Medulla oblongata (tissue), 1 donor: ENCODE measurements around the gene ZNF3.

Experiments
- DNase-seq: peaks from one replicate; pipeline ENCODE4 v3.0.0-alpha.2; 2015; ENCODE audit errors: extremely low spot score

The ZNF3 gene

GRCh38 chr7:100088621-100089457, 7.3 kb upstream of the ZNF3 start, which contains the start of gene COPS6:
Gene COPS6, plus strand, starts transcription at chr7:100088969. Its CDS starts 22 bp downstream, at chr7:100088991.
- DNase-seq, result peak; percentile 69

GRCh38 chr7:100088095-100088620, 6.6 kb upstream of the ZNF3 start:
- DNase-seq, result no peak

GRCh38 chr7:100087055-100087750, 5.7 kb upstream of the ZNF3 start:
- no peak for DNase-seq

- no peak for DNase-seq
These were observed 4.0 kb upstream of the ZNF3 start for GRCh38 chr7:100085515-100085914.

- DNase-seq, result no peak
These were observed 1.5 kb upstream of the ZNF3 start for GRCh38 chr7:100082978-100083377.

GRCh38 chr7:100080907-100081534, 502 bp downstream of the ZNF3 start:
- no peak for DNase-seq

- peak; percentile 93 for DNase-seq
These were observed 2.4 kb downstream of the ZNF3 start for GRCh38 chr7:100079024-100079560.

GRCh38 chr7:100077205-100077604, 4.3 kb downstream of the ZNF3 start:
- no peak for DNase-seq

GRCh38 chr7:100075418-100075817, 6.1 kb downstream of the ZNF3 start:
- no peak for DNase-seq

- DNase-seq, result no peak
These were observed 6.7 kb downstream of the ZNF3 start for GRCh38 chr7:100074841-100075240.

- no peak for DNase-seq
These were observed 9.1 kb downstream of the ZNF3 start for GRCh38 chr7:100072462-100072861.

GRCh38 chr7:100071018-100071723, 10.4 kb downstream of the ZNF3 start:
- DNase-seq, result no peak

- DNase-seq, result no peak
These were observed 11.5 kb downstream of the ZNF3 start for GRCh38 chr7:100069991-100070390.

- no peak for DNase-seq
These were observed 14.6 kb downstream of the ZNF3 start for GRCh38 chr7:100066953-100067352.

- no peak for DNase-seq
These were observed 15.9 kb downstream of the ZNF3 start for GRCh38 chr7:100065452-100066186.

- no peak for DNase-seq
These were observed 17.4 kb downstream of the ZNF3 start for GRCh38 chr7:100064162-100064561.

- DNase-seq, result no peak
These were observed 18.1 kb downstream of the ZNF3 start for GRCh38 chr7:100063376-100063775.

- no peak for DNase-seq
These were observed 19.9 kb downstream of the ZNF3 start for GRCh38 chr7:100061518-100062193.

GRCh38 chr7:100059251-100059739, 22.2 kb downstream of the ZNF3 start:
- no peak for DNase-seq

GRCh38 chr7:100057006-100057405, 24.5 kb downstream of the ZNF3 start:
- DNase-seq, result no peak
